ENCODE measurements around the gene NEO1. TPM values are rescaled to one million over a fixed set of nuclear protein-coding genes. Genes with fewer than 3 reads are reported as not detected.

NEO1 gene
- total RNA-seq, 2 donors from 2014 or later: 51.4 to 72.3 TPM

GRCh38 chr15:73050561-73051295, 1.5 kb upstream of the NEO1 start:
- H3K4me3 ChIP-seq: peak overlapping the region; percentile 93
- H3K9me3 ChIP-seq: no peaks in the 10 kb centered on the region
- ATAC-seq (ENCODE audit: insufficient number of reproducible peaks, low FRiP score, low read depth): no peak
- TF ChIP-seq CTCF (IDR thresholded peaks at IDR 0.05): no peak
- no peak for DNase-seq (ENCODE audit: low spot score)
- H3K27ac ChIP-seq: peak overlapping the region; percentile 93 to 94
- no peaks in the 10 kb centered on the region for H3K27me3 ChIP-seq (replicated peaks; ENCODE audit: insufficient read depth)
- peaks cover 6 to 28% of the 10 kb centered on the region in 2 donors for H3K4me1 ChIP-seq (ENCODE audit: control insufficient read depth in 1 of 2, low read depth in 2 of 2)
- H3K36me3 ChIP-seq: no peaks in the 10 kb centered on the region

- Histone ChIP-seq H3K27me3 (replicated peaks; ENCODE audit: insufficient read depth) (no peaks in the 10 kb centered on the region), H3K27ac (peak overlapping the region; percentile 93 to 94), H3K36me3 (no peaks in the 10 kb centered on the region), H3K4me1 (ENCODE audit: control insufficient read depth in 1 of 2, low read depth in 2 of 2) (peaks cover 6 to 31% of the 10 kb centered on the region in 2 donors), H3K4me3 (peak overlapping the region; percentile 93), H3K9me3 (no peaks in the 10 kb centered on the region)
- no peak for DNase-seq (ENCODE audit: low spot score)
- no peak for TF ChIP-seq CTCF (IDR thresholded peaks at IDR 0.05)
- no peak for ATAC-seq (ENCODE audit: insufficient number of reproducible peaks, low FRiP score, low read depth)
Observed at GRCh38 chr15:73051391-73051806, 864 bp upstream of the NEO1 start.

- Histone ChIP-seq H3K9me3 (no peaks in the 10 kb centered on the region), H3K27me3 (replicated peaks; ENCODE audit: insufficient read depth) (no peaks in the 10 kb centered on the region), H3K27ac (peak overlapping the region; percentile 61 to 64), H3K36me3 (no peaks in the 10 kb centered on the region), H3K4me3 (peak overlapping the region; percentile 93), H3K4me1 (ENCODE audit: control insufficient read depth in 1 of 2, low read depth in 2 of 2) (peaks cover 6 to 36% of the 10 kb centered on the region in 2 donors)
- no peak for DNase-seq (ENCODE audit: low spot score)
- TF ChIP-seq CTCF (IDR thresholded peaks at IDR 0.05): peak; percentile 22
- ATAC-seq (ENCODE audit: insufficient number of reproducible peaks, low FRiP score, low read depth): peak; percentile 15
Observed at GRCh38 chr15:73052653-73053397, 562 bp downstream of the NEO1 start.

- ATAC-seq (ENCODE audit: insufficient number of reproducible peaks, low FRiP score, low read depth) (no peak), DNase-seq (ENCODE audit: low spot score) (no peak)
- Histone ChIP-seq H3K36me3 (no peaks in the 10 kb centered on the region), H3K4me3 (peak overlapping the region; percentile 93), H3K27me3 (replicated peaks; ENCODE audit: insufficient read depth) (no peaks in the 10 kb centered on the region), H3K9me3 (no peaks in the 10 kb centered on the region), H3K27ac (peak overlapping the region; percentile 61 to 64), H3K4me1 (ENCODE audit: control insufficient read depth in 1 of 2, low read depth in 2 of 2) (peaks cover 6 to 39% of the 10 kb centered on the region in 2 donors)
- no peak for TF ChIP-seq CTCF (IDR thresholded peaks at IDR 0.05)
Observed at GRCh38 chr15:73053398-73053723, 1.1 kb downstream of the NEO1 start.

GRCh38 chr15:73054417-73054953, 2.2 kb downstream of the NEO1 start:
- H3K27me3 ChIP-seq (replicated peaks; ENCODE audit: insufficient read depth): no peaks in the 10 kb centered on the region
- DNase-seq (ENCODE audit: low spot score): no peak
- no peak for ATAC-seq (ENCODE audit: insufficient number of reproducible peaks, low FRiP score, low read depth)
- no peak for TF ChIP-seq CTCF (IDR thresholded peaks at IDR 0.05)
- H3K9me3 ChIP-seq: no peaks in the 10 kb centered on the region
- no peaks in the 10 kb centered on the region for H3K36me3 ChIP-seq
- H3K4me3 ChIP-seq: no peak overlapping the region
- peaks cover 6 to 40% of the 10 kb centered on the region in 2 donors for H3K4me1 ChIP-seq (ENCODE audit: control insufficient read depth in 1 of 2, low read depth in 2 of 2)
- no peak overlapping the region for H3K27ac ChIP-seq

Data from thoracic aorta (tissue), 2 donors.